ENCODE measurements around the gene COX4I1.

Gene COX4I1

DNA sequence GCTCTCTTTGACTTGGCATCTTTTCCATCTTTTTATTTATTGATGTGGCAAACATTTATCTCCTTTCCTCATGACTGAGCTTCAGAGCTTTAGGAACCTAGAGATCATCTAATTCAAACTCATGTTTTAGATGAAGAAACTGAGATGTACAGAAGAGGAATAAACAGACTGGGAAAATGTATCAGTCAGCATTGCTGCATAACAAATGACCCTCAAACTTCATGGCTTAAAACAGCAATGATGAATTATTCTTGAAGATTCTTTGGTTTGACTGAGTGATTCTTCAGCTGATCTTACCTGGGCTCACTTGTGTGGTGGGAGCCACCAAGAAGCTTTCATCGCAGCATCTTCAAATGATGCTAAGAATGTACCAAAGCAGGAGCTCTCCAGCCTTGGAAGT lies 55.4 kb downstream of the COX4I1 start:
- H3K27me3 ChIP-seq (ENCODE audit: control insufficient read depth, insufficient read depth, low read length, poor library complexity, severe bottlenecking), result no peaks in the 10 kb centered on the region
- H3K4me3 ChIP-seq (ENCODE audit: insufficient read depth, low read depth, low read length), result no peak overlapping the region
- H3K4me1 ChIP-seq (ENCODE audit: control insufficient read depth, insufficient read depth, low read length), result no peaks in the 10 kb centered on the region
- H3K9me3 ChIP-seq (ENCODE audit: control insufficient read depth, low read length), result no peaks in the 10 kb centered on the region
- H3K36me3 ChIP-seq (ENCODE audit: control insufficient read depth, insufficient read depth, low read length), result no peaks in the 10 kb centered on the region
- H3K27ac ChIP-seq (ENCODE audit: insufficient read depth, low read depth, low read length, poor library complexity, severe bottlenecking), result no peak overlapping the region
- WGBS, 2 experiments, result 95 to 98% methylated on average over 1 of the region's 1 CpG

GRCh38 chr16:85856079-85856478 lies 56.6 kb downstream of the COX4I1 start:
- no peaks in the 10 kb centered on the region for H3K9me3 ChIP-seq (ENCODE audit: control insufficient read depth, low read length)
- no peak overlapping the region for H3K4me3 ChIP-seq (ENCODE audit: insufficient read depth, low read depth, low read length)
- H3K4me1 ChIP-seq (ENCODE audit: control insufficient read depth, insufficient read depth, low read length), result no peaks in the 10 kb centered on the region
- no peaks in the 10 kb centered on the region for H3K36me3 ChIP-seq (ENCODE audit: control insufficient read depth, insufficient read depth, low read length)
- 89 to 93% methylated on average over 6 of the region's 6 CpGs for WGBS, 2 experiments
- H3K27ac ChIP-seq (ENCODE audit: insufficient read depth, low read depth, low read length, poor library complexity, severe bottlenecking), result no peak overlapping the region
- H3K27me3 ChIP-seq (ENCODE audit: control insufficient read depth, insufficient read depth, low read length, poor library complexity, severe bottlenecking), result no peaks in the 10 kb centered on the region

DNA sequence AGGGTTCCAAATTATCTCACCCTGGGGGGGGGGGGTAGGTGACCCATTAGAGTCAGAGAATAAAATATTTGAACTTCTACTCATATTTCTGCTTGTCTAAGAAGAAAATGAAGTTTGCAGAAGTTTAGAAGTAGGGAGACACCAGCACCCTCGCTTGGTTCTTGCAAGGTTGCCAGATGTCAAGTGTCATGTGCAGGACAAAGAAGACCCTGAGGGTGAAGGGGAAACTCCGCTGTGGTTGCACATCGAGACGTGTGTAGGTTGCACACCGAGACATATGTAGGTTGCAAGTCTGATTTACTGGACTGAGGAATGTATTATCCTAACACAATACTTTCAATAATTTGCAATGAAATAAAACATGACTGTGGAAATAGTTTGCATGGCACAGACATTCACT lies 57.1 kb downstream of the COX4I1 start:
- Histone ChIP-seq H3K4me1 (ENCODE audit: control insufficient read depth, insufficient read depth, low read length) (no peaks in the 10 kb centered on the region), H3K9me3 (ENCODE audit: control insufficient read depth, low read length) (no peaks in the 10 kb centered on the region), H3K27me3 (ENCODE audit: control insufficient read depth, insufficient read depth, low read length, poor library complexity, severe bottlenecking) (no peaks in the 10 kb centered on the region), H3K36me3 (ENCODE audit: control insufficient read depth, insufficient read depth, low read length) (no peaks in the 10 kb centered on the region), H3K4me3 (ENCODE audit: insufficient read depth, low read depth, low read length) (no peak overlapping the region), H3K27ac (ENCODE audit: insufficient read depth, low read depth, low read length, poor library complexity, severe bottlenecking) (no peak overlapping the region)
- 97 to 98% methylated on average over 4 to 5 of the region's 5 CpGs for WGBS, 2 experiments
